HEK293 (cell line): ENCODE data around the gene TCERG1L.

Experiments
- CTCF ChIA-PET: fragments of 350-600 bp; formaldehyde crosslinking; extraction: SDS; loops from one replicate; lab custom pipeline; 2021; ENCODE audit warnings: antibody characterized with exemption; lab: Yijun Ruan, JAX
- POLR2A ChIA-PET: fragments of 300-600 bp; formaldehyde crosslinking; extraction: SDS; loops from one replicate; lab custom pipeline; 2020; ENCODE audit warnings: antibody characterized with exemption, inconsistent platforms; lab: Yijun Ruan, JAX
- H3K27ac ChIP-seq: fragments of 200-500 bp; sonication (Bioruptor generic); 2 replicates; pipeline ENCODE4 v1.5.1; 2014; ENCODE audit warnings: low read depth, low read length, control low read depth, inconsistent platforms; ENCODE audit errors: extremely low read depth
- H3K36me3 ChIP-seq, 2 experiments: fragments of 200-500 bp in 1 of 2; sonication (Bioruptor generic) in 1 of 2; 1 replicate in 1 of 2; 2 replicates in 1 of 2; pipeline ENCODE4 v1.5.1; 2014 to 2017; ENCODE audit warnings: inconsistent platforms in 2 of 2, low read length in 2 of 2; ENCODE audit not compliant: control insufficient read depth in 2 of 2, insufficient read depth in 1 of 2
- H3K4me1 ChIP-seq: fragments of 200-500 bp; sonication (Bioruptor generic); 2 replicates; pipeline ENCODE4 v1.5.1; 2014; ENCODE audit warnings: mild to moderate bottlenecking, low read length, inconsistent platforms; ENCODE audit not compliant: control insufficient read depth, insufficient read depth
- H3K4me3 ChIP-seq: 2 replicates; pipeline ENCODE4 v1.5.1; 2011; ENCODE audit warnings: low read depth, mild to moderate bottlenecking, control low read depth, low read length, moderate library complexity
- H3K9me3 ChIP-seq: fragments of 200-500 bp; sonication (Bioruptor generic); 2 replicates; pipeline ENCODE4 v1.5.1; 2014; ENCODE audit warnings: low read depth, low read length, inconsistent platforms; ENCODE audit not compliant: control insufficient read depth, insufficient read depth
- ELK4 ChIP-seq: IDR thresholded peaks from 2 replicates; pipeline ENCODE4 v1.6.1; 2011; ENCODE audit warnings: mild to moderate bottlenecking, low read depth, low read length, borderline replicate concordance
- PRDM6 ChIP-seq: fragments of 450-650 bp; formaldehyde crosslinking; IDR thresholded peaks from 2 replicates; pipeline ENCODE4 v1.5.1; 2017; ENCODE audit warnings: missing biosample characterization, missing genetic modification characterization
- SP2 ChIP-seq: fragments of 450-650 bp; formaldehyde crosslinking; IDR thresholded peaks from 2 replicates; pipeline ENCODE4 v1.5.1; 2016; ENCODE audit warnings: missing biosample characterization, missing genetic modification characterization
- YY2 ChIP-seq: fragments of 450-650 bp; formaldehyde crosslinking; IDR thresholded peaks from 2 replicates; pipeline ENCODE4 v1.5.1; 2016; ENCODE audit warnings: missing biosample characterization, missing genetic modification characterization
- ZNF292 ChIP-seq: fragments of 450-650 bp; formaldehyde crosslinking; IDR thresholded peaks from 2 replicates; pipeline ENCODE4 v1.5.1; 2016; ENCODE audit warnings: low read depth, missing biosample characterization, missing genetic modification characterization, borderline replicate concordance
- ZNF449 ChIP-seq: fragments of 450-650 bp; formaldehyde crosslinking; IDR thresholded peaks from 2 replicates; pipeline ENCODE4 v1.5.1; 2017; ENCODE audit warnings: missing biosample characterization, mild to moderate bottlenecking, missing genetic modification characterization, moderate library complexity
- ZNF488 ChIP-seq: fragments of 450-650 bp; formaldehyde crosslinking; IDR thresholded peaks from 2 replicates; pipeline ENCODE4 v1.5.1; 2016; ENCODE audit warnings: missing biosample characterization, missing genetic modification characterization
- ZNF610 ChIP-seq: fragments of 450-650 bp; formaldehyde crosslinking; IDR thresholded peaks from 2 replicates; pipeline ENCODE4 v1.5.1; 2016; ENCODE audit warnings: missing biosample characterization, missing genetic modification characterization, borderline replicate concordance
- ZSCAN23 ChIP-seq: fragments of 450-650 bp; formaldehyde crosslinking; IDR thresholded peaks from 2 replicates; pipeline ENCODE4 v1.5.1; 2016; ENCODE audit warnings: missing biosample characterization, missing genetic modification characterization
- TF ChIP-seq, protein P1 (sequence below): fragments of 450-650 bp; formaldehyde crosslinking; IDR thresholded peaks from 2 replicates; pipeline ENCODE4 v1.5.1; 2017; ENCODE audit warnings: missing biosample characterization, missing genetic modification characterization
- TF ChIP-seq, protein P2 (sequence below): fragments of 450-650 bp; formaldehyde crosslinking; conservative IDR thresholded peaks from 2 replicates; pipeline ENCODE4 v1.5.1; 2016; ENCODE audit warnings: low read depth, missing biosample characterization, missing genetic modification characterization

The TCERG1L gene

DNA sequence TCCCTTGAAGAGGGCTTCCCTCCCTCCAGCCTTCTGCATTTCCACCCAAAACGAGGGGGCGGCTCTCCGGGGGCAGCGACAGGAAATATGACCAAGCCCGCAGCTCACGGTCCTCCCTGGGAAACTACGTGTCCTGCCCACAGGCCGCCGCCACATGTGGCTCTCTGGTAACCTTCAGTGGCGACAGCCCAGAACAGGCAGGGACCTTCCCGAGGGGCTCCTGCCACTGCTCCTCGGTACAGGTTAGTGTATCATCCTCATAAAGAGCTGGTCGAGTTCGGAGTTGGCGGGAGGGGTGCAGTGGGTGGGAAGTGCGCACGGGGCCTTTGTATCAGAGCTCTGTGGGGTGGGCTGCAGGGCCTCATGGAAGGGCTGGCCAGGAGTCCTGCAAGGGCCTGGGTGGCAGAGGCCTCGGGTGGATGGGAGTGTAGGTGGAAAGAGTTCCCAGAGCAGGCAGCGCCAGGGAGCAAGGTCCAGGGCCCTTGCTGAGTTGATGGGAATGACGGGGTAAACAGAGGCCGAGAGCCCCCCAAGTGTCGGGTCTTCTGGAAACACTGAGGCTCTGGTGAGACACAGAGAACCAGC is 66.0 kb downstream of the TCERG1L start (continued):
- TF ChIP-seq ZNF449 (tag by site-specific recombination) (no peak), PRDM6 (tag by site-specific recombination) (no peak)
- TF ChIP-seq, protein P1, sequence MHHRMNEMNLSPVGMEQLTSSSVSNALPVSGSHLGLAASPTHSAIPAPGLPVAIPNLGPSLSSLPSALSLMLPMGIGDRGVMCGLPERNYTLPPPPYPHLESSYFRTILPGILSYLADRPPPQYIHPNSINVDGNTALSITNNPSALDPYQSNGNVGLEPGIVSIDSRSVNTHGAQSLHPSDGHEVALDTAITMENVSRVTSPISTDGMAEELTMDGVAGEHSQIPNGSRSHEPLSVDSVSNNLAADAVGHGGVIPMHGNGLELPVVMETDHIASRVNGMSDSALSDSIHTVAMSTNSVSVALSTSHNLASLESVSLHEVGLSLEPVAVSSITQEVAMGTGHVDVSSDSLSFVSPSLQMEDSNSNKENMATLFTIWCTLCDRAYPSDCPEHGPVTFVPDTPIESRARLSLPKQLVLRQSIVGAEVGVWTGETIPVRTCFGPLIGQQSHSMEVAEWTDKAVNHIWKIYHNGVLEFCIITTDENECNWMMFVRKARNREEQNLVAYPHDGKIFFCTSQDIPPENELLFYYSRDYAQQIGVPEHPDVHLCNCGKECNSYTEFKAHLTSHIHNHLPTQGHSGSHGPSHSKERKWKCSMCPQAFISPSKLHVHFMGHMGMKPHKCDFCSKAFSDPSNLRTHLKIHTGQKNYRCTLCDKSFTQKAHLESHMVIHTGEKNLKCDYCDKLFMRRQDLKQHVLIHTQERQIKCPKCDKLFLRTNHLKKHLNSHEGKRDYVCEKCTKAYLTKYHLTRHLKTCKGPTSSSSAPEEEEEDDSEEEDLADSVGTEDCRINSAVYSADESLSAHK (tag by site-specific recombination), result no peak

- H3K4me1 ChIP-seq, result no peaks in the 10 kb centered on the region
- no peak overlapping the region for H3K27ac ChIP-seq
- no peaks in the 10 kb centered on the region for H3K9me3 ChIP-seq
- POLR2A ChIA-PET, result no interaction called here
- TF ChIP-seq ZNF610 (tag by site-specific recombination) (no peak), SP2 (tag by site-specific recombination) (no peak), ZSCAN23 (no peak), YY2 (tag by site-specific recombination) (no peak), ZNF488 (tag by site-specific recombination) (no peak), ZNF292 (tag by site-specific recombination) (no peak), ELK4 (no peak)
- TF ChIP-seq, protein P2, sequence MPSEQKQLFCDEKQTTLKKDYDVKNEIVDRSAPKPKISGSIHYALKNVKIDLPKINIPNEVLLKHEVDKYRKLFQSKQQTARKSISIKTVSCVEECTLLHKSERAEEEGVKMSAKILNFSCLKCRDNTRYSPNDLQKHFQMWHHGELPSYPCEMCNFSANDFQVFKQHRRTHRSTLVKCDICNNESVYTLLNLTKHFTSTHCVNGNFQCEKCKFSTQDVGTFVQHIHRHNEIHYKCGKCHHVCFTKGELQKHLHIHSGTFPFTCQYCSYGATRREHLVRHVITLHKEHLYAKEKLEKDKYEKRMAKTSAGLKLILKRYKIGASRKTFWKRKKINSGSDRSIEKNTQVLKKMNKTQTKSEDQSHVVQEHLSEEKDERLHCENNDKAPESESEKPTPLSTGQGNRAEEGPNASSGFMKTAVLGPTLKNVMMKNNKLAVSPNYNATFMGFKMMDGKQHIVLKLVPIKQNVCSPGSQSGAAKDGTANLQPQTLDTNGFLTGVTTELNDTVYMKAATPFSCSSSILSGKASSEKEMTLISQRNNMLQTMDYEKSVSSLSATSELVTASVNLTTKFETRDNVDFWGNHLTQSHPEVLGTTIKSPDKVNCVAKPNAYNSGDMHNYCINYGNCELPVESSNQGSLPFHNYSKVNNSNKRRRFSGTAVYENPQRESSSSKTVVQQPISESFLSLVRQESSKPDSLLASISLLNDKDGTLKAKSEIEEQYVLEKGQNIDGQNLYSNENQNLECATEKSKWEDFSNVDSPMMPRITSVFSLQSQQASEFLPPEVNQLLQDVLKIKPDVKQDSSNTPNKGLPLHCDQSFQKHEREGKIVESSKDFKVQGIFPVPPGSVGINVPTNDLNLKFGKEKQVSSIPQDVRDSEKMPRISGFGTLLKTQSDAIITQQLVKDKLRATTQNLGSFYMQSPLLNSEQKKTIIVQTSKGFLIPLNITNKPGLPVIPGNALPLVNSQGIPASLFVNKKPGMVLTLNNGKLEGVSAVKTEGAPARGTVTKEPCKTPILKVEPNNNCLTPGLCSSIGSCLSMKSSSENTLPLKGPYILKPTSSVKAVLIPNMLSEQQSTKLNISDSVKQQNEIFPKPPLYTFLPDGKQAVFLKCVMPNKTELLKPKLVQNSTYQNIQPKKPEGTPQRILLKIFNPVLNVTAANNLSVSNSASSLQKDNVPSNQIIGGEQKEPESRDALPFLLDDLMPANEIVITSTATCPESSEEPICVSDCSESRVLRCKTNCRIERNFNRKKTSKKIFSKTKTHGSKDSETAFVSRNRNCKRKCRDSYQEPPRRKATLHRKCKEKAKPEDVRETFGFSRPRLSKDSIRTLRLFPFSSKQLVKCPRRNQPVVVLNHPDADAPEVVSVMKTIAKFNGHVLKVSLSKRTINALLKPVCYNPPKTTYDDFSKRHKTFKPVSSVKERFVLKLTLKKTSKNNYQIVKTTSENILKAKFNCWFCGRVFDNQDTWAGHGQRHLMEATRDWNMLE, result no peak
- no peak overlapping the region for H3K4me3 ChIP-seq
- CTCF ChIA-PET, result no interaction called here
- H3K36me3 ChIP-seq, result no peaks in the 10 kb centered on the region
Observed at GRCh38 chr10:131244836-131245235, 66.7 kb downstream of the TCERG1L start.
